Fibroblast of peridontal ligament (primary cell): ENCODE results near the gene TEPSIN.
A peak's percentile ranks its signal among the peaks of the same experiment; 100 is the strongest.

Experiments used
- DNase-seq: peaks from one replicate; pipeline ENCODE4 v3.0.0-alpha.2; 2010; ENCODE audit errors: extremely low read depth

Gene TEPSIN

GRCh38 chr17:81238815-81239713 lies at the start of gene TEPSIN, which contains the start of gene NDUFAF8:
Gene TEPSIN (minus strand): TSS chr17:81239055. CDS start chr17:81239033, 22 bp downstream.
Gene NDUFAF8 (plus strand): TSS chr17:81239318. CDS start chr17:81239364, 46 bp downstream.
- peak; percentile 99 for DNase-seq

GRCh38 chr17:81287741-81288430 lies 49.0 kb upstream of the TEPSIN start:
- no peak for DNase-seq

GRCh38 chr17:81287152-81287551 lies 48.3 kb upstream of the TEPSIN start:
- no peak for DNase-seq

GRCh38 chr17:81286491-81287145 lies 47.8 kb upstream of the TEPSIN start:
- DNase-seq, result no peak

GRCh38 chr17:81285894-81286293 lies 47.0 kb upstream of the TEPSIN start:
- no peak for DNase-seq

- DNase-seq, result peak; percentile 57
Measured at GRCh38 chr17:81285179-81285878, 46.5 kb upstream of the TEPSIN start.

GRCh38 chr17:81282876-81283275 lies 44.0 kb upstream of the TEPSIN start:
- no peak for DNase-seq

- no peak for DNase-seq
Measured at GRCh38 chr17:81282141-81282540, 43.3 kb upstream of the TEPSIN start.

GRCh38 chr17:81280571-81280970 lies 41.7 kb upstream of the TEPSIN start:
- no peak for DNase-seq

- no peak for DNase-seq
Measured at GRCh38 chr17:81279278-81280275, 40.7 kb upstream of the TEPSIN start.

- no peak for DNase-seq
Measured at GRCh38 chr17:81278831-81279230, 40.0 kb upstream of the TEPSIN start.

- peak; percentile 34 for DNase-seq
Measured at GRCh38 chr17:81277946-81278693, 39.3 kb upstream of the TEPSIN start.

- DNase-seq, result peak; percentile 16
Measured at GRCh38 chr17:81277421-81277820, 38.6 kb upstream of the TEPSIN start.

- DNase-seq, result no peak
Measured at GRCh38 chr17:81276781-81277180, 37.9 kb upstream of the TEPSIN start.

GRCh38 chr17:81274471-81274855 lies 35.6 kb upstream of the TEPSIN start:
- no peak for DNase-seq

GRCh38 chr17:81273698-81274470 lies 35.0 kb upstream of the TEPSIN start:
- no peak for DNase-seq

- DNase-seq, result no peak
Measured at GRCh38 chr17:81272616-81273015, 33.8 kb upstream of the TEPSIN start.

GRCh38 chr17:81271226-81271625 lies 32.4 kb upstream of the TEPSIN start:
- no peak for DNase-seq

GRCh38 chr17:81270279-81270678 lies 31.4 kb upstream of the TEPSIN start:
- DNase-seq, result no peak
